Measurements from ENCODE around the gene TFAP2D.

Gene TFAP2D

GRCh38 chr6:50713226-50713625, at the start of gene TFAP2D:
TFAP2D (plus strand) TSS chr6:50713526; CDS start chr6:50714056, 530 bp downstream.
- no peak for DNase-seq (ENCODE audit: low read depth in 2 of 2)

- no peak for DNase-seq (ENCODE audit: low read depth in 2 of 2)
Measured at GRCh38 chr6:50663806-50664205, 49.5 kb upstream of the TFAP2D start.

DNA sequence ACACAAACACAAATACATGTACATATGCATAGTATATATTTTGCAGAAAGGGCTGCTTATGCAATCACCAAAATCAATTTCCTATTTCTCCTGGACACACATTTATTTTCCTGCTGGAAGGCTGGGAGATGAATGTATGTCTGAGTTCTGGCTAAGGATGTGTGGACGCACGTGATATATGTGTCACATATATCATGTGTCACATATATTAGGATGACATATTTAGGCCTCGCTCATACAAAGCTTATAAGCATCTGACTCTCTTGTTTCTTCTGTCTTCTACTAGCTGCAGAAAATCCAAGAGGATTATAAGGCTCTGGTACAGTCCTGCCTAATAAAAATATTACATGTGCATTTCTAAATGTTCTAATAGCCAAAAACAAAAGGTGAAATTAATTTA, 47.2 kb upstream of the TFAP2D start:
- DNase-seq (ENCODE audit: low read depth in 2 of 2), result no peak

DNA sequence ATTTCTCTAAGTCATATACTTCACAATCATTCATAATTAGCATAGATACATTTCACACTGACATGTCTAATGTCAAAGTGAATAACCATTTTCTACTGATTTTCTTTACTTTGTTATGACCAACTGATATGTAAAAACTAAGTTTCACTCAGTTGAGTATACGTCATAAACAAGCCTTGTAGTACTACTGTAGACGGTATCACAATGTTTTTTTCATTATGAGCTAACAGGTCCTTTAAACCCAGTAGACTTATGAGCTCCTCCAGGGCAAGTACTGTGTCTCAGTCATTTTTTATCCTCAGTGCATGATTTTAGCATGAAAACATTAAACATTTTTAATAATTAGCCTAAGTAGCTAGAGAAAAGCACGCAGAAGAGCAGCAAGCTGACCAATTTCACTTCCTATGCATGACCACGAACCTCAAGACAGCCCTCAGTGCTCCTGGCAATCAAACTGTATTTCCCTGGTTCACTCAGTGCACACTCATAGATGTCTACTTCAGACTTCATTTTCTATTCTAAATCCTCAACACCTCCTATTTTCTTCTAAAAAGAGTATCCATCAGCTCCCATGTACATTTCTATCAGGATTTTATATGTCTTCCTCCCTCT, 32.0 kb upstream of the TFAP2D start:
- DNase-seq (ENCODE audit: low read depth in 2 of 2), result no peak

DNA sequence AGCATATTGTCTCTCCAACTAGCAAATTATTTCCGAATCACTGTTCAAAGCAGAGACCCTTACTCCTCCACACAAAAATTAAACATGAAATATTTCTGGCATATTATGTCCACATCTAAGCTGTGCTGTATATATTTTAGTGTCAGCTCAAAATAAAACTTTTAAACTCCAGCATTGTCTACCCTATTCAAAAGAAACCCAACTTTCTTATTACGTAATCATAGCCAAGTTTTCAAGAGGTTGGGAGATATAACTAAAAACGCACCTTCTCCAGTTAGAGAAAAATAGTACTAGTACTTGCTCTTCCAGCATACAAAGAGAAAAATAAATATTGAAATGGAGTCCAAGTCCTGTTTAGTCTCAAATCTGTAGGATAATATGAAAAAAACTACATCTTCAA, 24.1 kb upstream of the TFAP2D start:
- DNase-seq (ENCODE audit: low read depth in 2 of 2), result no peak

GRCh38 chr6:50691814-50692495, 21.4 kb upstream of the TFAP2D start:
- DNase-seq (ENCODE audit: low read depth in 2 of 2), result no peak

- no peak for DNase-seq (ENCODE audit: low read depth in 2 of 2)
Measured at GRCh38 chr6:50698546-50698945, 14.8 kb upstream of the TFAP2D start.

GRCh38 chr6:50699051-50699775, 14.1 kb upstream of the TFAP2D start:
- no peak for DNase-seq (ENCODE audit: low read depth in 2 of 2)

DNA sequence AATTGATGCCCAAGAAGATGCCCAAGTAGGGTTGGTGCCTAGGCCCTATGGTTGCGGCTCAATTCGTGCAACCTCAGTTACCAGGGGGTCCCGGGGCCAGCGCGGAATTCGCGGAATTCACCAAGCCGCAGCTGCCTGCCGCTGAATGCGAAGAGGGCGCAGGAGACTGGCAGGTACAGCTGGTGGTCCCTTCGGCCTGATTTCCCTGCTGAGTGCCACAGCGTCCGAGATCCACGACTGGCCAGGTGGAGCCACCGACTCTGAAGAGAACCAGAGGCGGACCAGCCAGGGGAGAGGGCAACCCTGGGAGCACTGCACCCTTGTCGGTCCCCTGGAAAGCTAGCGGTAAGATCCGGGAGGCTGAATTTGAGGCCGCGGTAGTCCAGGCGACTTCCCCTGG, 6.8 kb upstream of the TFAP2D start:
- no peak for DNase-seq (ENCODE audit: low read depth in 2 of 2)

DNA sequence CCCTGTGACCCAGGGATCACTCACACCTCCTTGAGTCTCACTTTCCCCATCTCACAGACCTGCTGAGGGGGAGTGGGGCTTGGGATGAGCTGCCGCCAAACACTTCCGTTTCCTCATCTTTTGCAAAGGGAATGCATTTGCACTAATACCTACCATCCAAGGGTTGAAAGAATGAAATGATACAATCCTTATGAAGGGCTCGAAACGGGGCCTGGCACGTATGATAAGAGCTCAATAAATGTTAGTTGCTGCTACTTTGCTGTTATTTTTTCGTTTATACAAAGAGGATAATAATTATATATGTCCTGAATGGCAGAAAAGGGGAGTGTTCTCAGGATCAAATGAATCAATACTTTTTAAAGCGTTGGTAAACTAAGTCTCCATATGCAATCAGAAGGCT, 6.1 kb upstream of the TFAP2D start:
- no peak for DNase-seq (ENCODE audit: low read depth in 2 of 2)

- no peak for DNase-seq (ENCODE audit: low read depth in 2 of 2)
Measured at GRCh38 chr6:50707652-50708300, 5.5 kb upstream of the TFAP2D start.

- DNase-seq (ENCODE audit: low read depth in 2 of 2), result no peak
Measured at GRCh38 chr6:50708664-50709365, 4.5 kb upstream of the TFAP2D start.

- no peak for DNase-seq (ENCODE audit: low read depth in 2 of 2)
Measured at GRCh38 chr6:50709366-50709734, 4.0 kb upstream of the TFAP2D start.

GRCh38 chr6:50711686-50712085, 1.6 kb upstream of the TFAP2D start:
- DNase-seq (ENCODE audit: low read depth in 2 of 2), result no peak

GRCh38 chr6:50712291-50712690, 1.0 kb upstream of the TFAP2D start:
- DNase-seq (ENCODE audit: low read depth in 2 of 2), result no peak

DNA sequence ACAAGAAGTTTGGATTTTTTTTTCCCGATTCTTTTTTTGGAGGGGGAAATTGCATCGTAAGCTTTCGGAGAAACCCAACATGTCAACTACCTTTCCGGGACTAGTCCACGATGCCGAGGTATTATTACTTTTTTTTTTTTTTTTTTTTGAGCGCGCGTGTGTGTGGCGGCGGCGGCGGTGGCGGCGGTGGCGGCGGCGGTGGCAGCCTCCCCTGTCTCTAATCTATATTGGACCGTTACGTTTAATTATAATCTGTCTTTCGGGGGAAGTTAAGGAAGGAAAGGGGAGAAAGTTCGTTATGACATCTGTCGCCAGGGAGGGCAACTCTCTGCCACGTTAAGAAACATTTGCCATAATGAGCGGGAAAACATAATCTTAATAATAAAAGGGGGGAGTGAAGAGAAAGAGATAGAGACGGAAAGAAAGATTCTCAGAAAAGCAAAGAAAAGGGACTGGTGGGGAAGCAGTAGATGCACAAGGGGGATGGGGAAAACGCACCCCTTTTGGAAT, 706 bp downstream of the TFAP2D start:
- DNase-seq (ENCODE audit: low read depth in 2 of 2), result no peak

DNA sequence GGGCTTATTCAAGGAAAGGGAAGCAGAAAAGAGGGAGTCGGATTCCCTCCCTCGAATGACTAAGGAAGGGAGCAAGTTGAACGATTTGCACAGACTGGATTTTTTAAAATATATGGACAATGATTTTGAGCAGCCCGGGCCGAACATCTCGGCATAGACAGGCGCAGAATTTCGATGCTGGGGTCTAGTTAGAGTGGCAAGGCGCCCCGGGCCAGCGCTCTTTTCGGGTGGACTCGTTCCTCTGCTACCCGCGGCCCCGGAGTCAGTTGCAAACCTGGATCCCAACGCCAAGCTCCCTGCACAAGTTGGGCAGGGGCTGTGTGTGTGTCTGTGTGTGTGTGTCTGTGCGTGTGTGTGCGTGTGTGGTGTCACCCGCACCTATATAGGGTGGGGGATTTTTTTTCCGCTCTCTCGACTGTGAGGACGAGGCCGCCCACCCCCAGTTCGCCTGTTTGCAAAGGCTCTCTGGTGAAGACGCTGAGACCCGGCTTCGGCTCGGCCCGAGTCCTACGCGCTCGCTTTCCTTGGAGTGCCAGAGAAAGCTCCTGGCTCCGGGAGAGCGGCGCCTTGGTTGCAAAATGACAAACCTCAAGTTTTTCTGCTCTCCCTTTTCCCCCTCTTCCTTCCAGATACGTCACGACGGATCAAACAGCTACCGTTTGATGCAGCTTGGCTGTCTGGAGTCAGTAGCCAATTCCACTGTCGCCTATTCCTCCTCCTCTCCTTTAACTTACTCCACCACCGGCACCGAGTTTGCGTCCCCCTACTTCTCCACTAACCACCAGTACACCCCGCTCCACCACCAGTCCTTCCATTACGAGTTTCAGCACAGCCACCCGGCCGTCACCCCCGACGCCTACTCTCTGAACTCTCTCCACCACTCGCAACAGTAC, 1.4 kb downstream of the TFAP2D start:
- no peak for DNase-seq (ENCODE audit: low read depth in 2 of 2)

DNA sequence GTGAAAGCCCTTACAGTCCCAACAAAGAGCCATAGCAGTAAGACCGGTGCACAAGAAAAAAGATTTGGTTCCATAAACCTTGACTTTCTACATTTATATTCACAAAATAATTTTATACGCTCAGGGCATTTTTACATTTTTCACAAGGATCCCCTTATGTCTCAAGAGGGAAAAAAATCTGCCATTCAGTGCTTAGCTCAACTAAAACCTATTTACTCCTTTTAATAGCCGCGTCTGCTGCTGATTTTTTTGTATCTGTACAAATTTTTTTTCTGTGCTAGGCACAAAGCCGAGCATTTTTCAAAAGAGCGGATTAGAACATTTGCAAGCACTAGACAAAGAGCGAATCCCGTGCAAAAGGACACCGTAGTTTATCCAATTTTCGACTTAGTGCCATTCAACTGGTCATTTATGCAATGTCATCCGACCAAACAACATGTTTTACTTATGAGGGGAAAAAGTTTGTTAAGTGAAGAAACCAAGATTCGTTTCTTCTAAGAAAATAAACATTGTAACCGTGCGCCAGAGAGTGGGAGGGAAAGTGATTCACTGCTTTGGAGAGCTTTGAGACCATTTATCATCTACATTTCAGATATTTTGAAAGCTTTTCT, 3.7 kb downstream of the TFAP2D start:
- no peak for DNase-seq (ENCODE audit: low read depth in 2 of 2)

GRCh38 chr6:50717734-50718457, 4.6 kb downstream of the TFAP2D start:
- no peak for DNase-seq (ENCODE audit: low read depth in 2 of 2)

DNA sequence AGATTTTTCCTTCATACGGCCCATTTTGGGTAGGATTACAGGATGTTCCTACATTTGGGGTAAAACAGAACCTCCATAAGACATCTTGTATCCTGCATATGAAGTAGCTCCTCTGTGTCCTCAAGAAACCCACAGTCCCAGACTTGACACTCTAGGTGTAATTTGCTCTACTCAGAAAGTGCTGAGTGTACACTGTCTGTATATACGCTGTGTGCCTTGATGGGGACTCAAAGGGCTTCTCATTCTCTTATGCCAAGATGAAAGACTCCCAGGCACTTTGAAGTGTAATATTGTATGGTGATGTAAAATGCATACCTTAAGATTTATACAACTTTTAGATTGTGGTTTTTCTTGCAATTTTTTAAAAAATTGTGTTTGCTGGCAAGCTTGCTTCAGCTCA, 5.2 kb downstream of the TFAP2D start:
- no peak for DNase-seq (ENCODE audit: low read depth in 2 of 2)

Data from activated CD4-positive, alpha-beta T cell treated with anti-CD3 and anti-CD28 coated beads for 24 hours (primary cell).